Transverse colon (tissue), 3 donors: ENCODE measurements around the gene CRELD2.

ENCODE experiments used
- EP300 ChIP-seq: sonication (generic); formaldehyde crosslinking; IDR thresholded peaks from one replicate; pipeline ENCODE4 v1.6.1; 2017; ENCODE audit warnings: antibody characterized with exemption, low read depth
- POLR2A ChIP-seq: fragments of 450-650 bp; IDR thresholded peaks from one replicate; pipeline ENCODE4 v1.6.1; 2016; ENCODE audit warnings: antibody characterized with exemption, mild to moderate bottlenecking, moderate library complexity
- TF ChIP-seq, protein P1 (sequence below), 5 experiments: fragments of 200-600 bp in 3 of 5; fragments of 450-650 bp in 2 of 5; sonication (generic) in 3 of 5; IDR thresholded peaks; 1 replicate in 2 of 5; 2 replicates in 3 of 5; pipeline ENCODE4 v1.5.1; 2016 to 2017; ENCODE audit warnings: antibody characterized with exemption in 5 of 5, inconsistent platforms in 3 of 5, mild to moderate bottlenecking in 2 of 5, moderate library complexity in 1 of 5

- TF ChIP-seq, protein P1, sequence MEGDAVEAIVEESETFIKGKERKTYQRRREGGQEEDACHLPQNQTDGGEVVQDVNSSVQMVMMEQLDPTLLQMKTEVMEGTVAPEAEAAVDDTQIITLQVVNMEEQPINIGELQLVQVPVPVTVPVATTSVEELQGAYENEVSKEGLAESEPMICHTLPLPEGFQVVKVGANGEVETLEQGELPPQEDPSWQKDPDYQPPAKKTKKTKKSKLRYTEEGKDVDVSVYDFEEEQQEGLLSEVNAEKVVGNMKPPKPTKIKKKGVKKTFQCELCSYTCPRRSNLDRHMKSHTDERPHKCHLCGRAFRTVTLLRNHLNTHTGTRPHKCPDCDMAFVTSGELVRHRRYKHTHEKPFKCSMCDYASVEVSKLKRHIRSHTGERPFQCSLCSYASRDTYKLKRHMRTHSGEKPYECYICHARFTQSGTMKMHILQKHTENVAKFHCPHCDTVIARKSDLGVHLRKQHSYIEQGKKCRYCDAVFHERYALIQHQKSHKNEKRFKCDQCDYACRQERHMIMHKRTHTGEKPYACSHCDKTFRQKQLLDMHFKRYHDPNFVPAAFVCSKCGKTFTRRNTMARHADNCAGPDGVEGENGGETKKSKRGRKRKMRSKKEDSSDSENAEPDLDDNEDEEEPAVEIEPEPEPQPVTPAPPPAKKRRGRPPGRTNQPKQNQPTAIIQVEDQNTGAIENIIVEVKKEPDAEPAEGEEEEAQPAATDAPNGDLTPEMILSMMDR (IDR thresholded peaks at IDR 0.05), result no peak
- no peak for TF ChIP-seq EP300
- no peak for TF ChIP-seq POLR2A
Observed at GRCh38 chr22:49907807-49908206, 10.6 kb upstream of the CRELD2 start.
